Neural cell (in vitro differentiated cells): Measurements from ENCODE around the gene NCOR1. TPM values are rescaled to one million over a fixed set of nuclear protein-coding genes. Genes with fewer than 3 reads are reported as not detected.

Experiments used
- H2AFZ ChIP-seq: fragments of 200-600, 300-800 bp; sonication (generic), shearing (Covaris generic); 2 replicates; pipeline ENCODE4 v1.6.0; 2014; ENCODE audit warnings: low read depth, mild to moderate bottlenecking, antibody characterized with exemption, low read length, moderate library complexity
- H3F3A ChIP-seq: fragments of 200-600 bp; shearing (Covaris generic); 2 replicates; pipeline ENCODE4 v1.6.1; 2016; ENCODE audit warnings: mild to moderate bottlenecking, moderate library complexity, mixed read lengths, antibody characterized with exemption, low read length; ENCODE audit not compliant: insufficient read depth, poor library complexity, severe bottlenecking
- H3K27ac ChIP-seq: fragments of 200-600, 300-800 bp; sonication (generic), shearing (Covaris generic); 2 replicates; pipeline ENCODE4 v1.5.1; 2014; ENCODE audit warnings: mild to moderate bottlenecking, low read length, moderate library complexity
- H3K27me3 ChIP-seq: fragments of 300-800, 200-600 bp; sonication (generic), shearing (Covaris generic); 2 replicates; pipeline ENCODE4 v1.6.0; 2014; ENCODE audit warnings: mild to moderate bottlenecking, low read depth, low read length, moderate library complexity; ENCODE audit not compliant: insufficient read depth
- H3K36me3 ChIP-seq: fragments of 300-800, 200-600 bp; sonication (generic), shearing (Covaris generic); 2 replicates; pipeline ENCODE4 v1.5.1; 2014; ENCODE audit warnings: mild to moderate bottlenecking, antibody characterized with exemption, low read length, moderate library complexity; ENCODE audit not compliant: insufficient read depth
- H3K4me2 ChIP-seq: fragments of 300-800, 200-600 bp; sonication (generic), shearing (Covaris generic); 2 replicates; pipeline ENCODE4 v1.6.0; 2014; ENCODE audit warnings: mild to moderate bottlenecking, low read length
- H3K4me3 ChIP-seq: fragments of 300-800, 200-600 bp; sonication (generic), shearing (Covaris generic); 2 replicates; pipeline ENCODE4 v1.5.1; 2014; ENCODE audit warnings: mild to moderate bottlenecking, low read length, moderate library complexity
- H3K79me2 ChIP-seq: fragments of 200-600 bp; shearing (Covaris generic); replicated peaks from 2 replicates; pipeline ENCODE4 v1.6.0; 2014; ENCODE audit warnings: mild to moderate bottlenecking, low read length, moderate library complexity; ENCODE audit not compliant: insufficient read depth
- H3K9ac ChIP-seq: fragments of 300-800, 200-600 bp; sonication (generic), shearing (Covaris generic); 2 replicates; pipeline ENCODE4 v1.6.1; 2016; ENCODE audit warnings: mild to moderate bottlenecking, low read length, mixed read lengths
- H3K9me2 ChIP-seq: fragments of 200-600 bp; shearing (Covaris generic); 2 replicates; pipeline ENCODE4 v1.6.1; 2016; ENCODE audit warnings: mild to moderate bottlenecking, low read length, mixed read lengths; ENCODE audit not compliant: insufficient read depth
- H3K9me3 ChIP-seq: fragments of 200-600, 300-800 bp; sonication (generic), shearing (Covaris generic); 2 replicates; pipeline ENCODE4 v1.6.1; 2016; ENCODE audit warnings: mild to moderate bottlenecking, mixed run types, low read length, moderate library complexity, mixed read lengths
- H4K20me1 ChIP-seq: fragments of 200-600 bp; shearing (Covaris generic); 2 replicates; pipeline ENCODE4 v1.6.1; 2016; ENCODE audit warnings: mild to moderate bottlenecking, mixed run types; ENCODE audit not compliant: insufficient read depth
- EP300 ChIP-seq: fragments of 450-650 bp; conservative IDR thresholded peaks from 2 replicates; pipeline ENCODE4 v1.6.1; 2014; ENCODE audit warnings: antibody characterized with exemption, mild to moderate bottlenecking, moderate library complexity; ENCODE audit not compliant: poor library complexity, severe bottlenecking
- EZH2 ChIP-seq: fragments of 200-600, 300-800 bp; shearing (Covaris generic), sonication (generic); IDR thresholded peaks from 2 replicates; pipeline ENCODE4 v1.6.1; 2014; ENCODE audit warnings: antibody characterized with exemption, low read length, borderline replicate concordance, mild to moderate bottlenecking; ENCODE audit not compliant: insufficient read depth, poor library complexity, severe bottlenecking
- MXI1 ChIP-seq: fragments of 450-650 bp; conservative IDR thresholded peaks from 2 replicates; pipeline ENCODE4 v1.6.1; 2014; ENCODE audit warnings: antibody characterized with exemption, mild to moderate bottlenecking; ENCODE audit not compliant: poor library complexity, severe bottlenecking
- POLR2AphosphoS5 ChIP-seq: IDR thresholded peaks from 2 replicates; pipeline ENCODE4 v1.6.1; 2012
- RAD21 ChIP-seq: fragments of 450-650 bp; conservative IDR thresholded peaks from 2 replicates; pipeline ENCODE4 v1.6.1; 2014; ENCODE audit warnings: antibody characterized with exemption, mild to moderate bottlenecking, moderate library complexity
- SMC3 ChIP-seq: fragments of 450-650 bp; conservative IDR thresholded peaks from 2 replicates; pipeline ENCODE4 v1.6.1; 2014; ENCODE audit warnings: antibody characterized with exemption, mild to moderate bottlenecking, moderate library complexity; ENCODE audit not compliant: poor library complexity
- TAF1 ChIP-seq: IDR thresholded peaks from 2 replicates; pipeline ENCODE4 v1.6.1; 2012; ENCODE audit warnings: low read depth
- polyA plus RNA-seq: library from polyadenylated mRNA; depleted of rRNA; stranded (reverse); fragments of >200 nt; gene quantifications from 2 replicates; pipeline ENCODE4 v1.2.3, GENCODE V29; 2014
- TF ChIP-seq, protein P1 (sequence below): IDR thresholded peaks from 2 replicates; pipeline ENCODE4 v1.6.1; 2012; ENCODE audit warnings: borderline replicate concordance
- TF ChIP-seq, protein P2 (sequence below): fragments of 450-650 bp; IDR thresholded peaks from 2 replicates; pipeline ENCODE4 v1.5.1; 2014; ENCODE audit warnings: antibody characterized with exemption, mild to moderate bottlenecking, moderate library complexity; ENCODE audit not compliant: poor library complexity, severe bottlenecking

NCOR1 gene
- polyA plus RNA-seq, 1 donor from 2014 or later = 26.9 TPM

DNA sequence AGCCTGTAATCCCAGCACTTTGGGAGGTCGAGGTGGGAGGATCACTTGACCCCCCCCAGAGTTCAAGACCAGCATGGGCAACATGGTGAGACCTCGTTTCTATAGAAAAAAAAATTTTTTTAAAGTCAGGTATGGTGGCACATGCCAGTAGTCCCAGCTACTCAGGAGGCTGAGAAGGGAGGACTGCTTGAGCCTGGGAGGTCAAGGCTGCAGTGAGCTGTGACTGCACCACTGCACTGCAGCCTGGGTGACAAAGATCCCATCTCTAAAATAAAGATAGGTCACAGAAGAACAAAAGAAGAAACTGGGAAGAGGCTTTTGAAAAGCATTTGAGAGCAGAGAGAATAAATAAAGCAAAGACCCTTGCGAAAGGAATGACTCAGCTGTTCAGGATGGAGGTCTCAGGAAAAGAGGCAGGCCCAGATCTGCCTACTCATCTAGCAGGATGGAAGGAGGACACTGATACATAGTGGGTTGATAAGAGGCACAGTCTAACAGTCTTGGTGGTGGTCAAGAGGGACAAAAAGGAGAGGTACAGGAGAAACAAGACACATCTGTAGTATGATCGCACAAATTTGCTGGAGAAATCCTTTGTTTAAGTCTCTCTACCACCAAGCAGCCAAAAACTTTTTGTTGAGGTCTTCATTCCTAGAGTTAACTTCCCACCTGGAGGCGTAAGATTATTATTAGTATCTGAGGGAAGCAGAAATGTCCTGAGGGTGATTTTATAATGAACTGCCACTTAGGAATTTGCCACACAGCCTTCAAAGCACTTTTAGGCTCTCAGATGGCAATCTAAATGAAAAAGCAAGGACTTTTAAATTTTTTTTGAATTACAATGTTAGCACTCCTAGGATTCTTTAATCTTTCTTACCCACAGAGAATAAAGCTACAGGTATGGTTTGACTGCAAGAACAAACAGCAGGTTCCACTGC is 233.4 kb downstream of the NCOR1 start:
- no peak overlapping the region for H3K4me2 ChIP-seq
- H4K20me1 ChIP-seq = no peaks in the 10 kb centered on the region
- H3F3A ChIP-seq = no peaks in the 10 kb centered on the region
- no peaks in the 10 kb centered on the region for H3K27me3 ChIP-seq
- H2AFZ ChIP-seq = no peak overlapping the region
- no peak overlapping the region for H3K9ac ChIP-seq
- peaks cover 13% of the 10 kb centered on the region for H3K36me3 ChIP-seq
- no peaks in the 10 kb centered on the region for H3K9me2 ChIP-seq
- no peak overlapping the region for H3K27ac ChIP-seq
- no peaks in the 10 kb centered on the region for H3K79me2 ChIP-seq
- TF ChIP-seq, protein P1, sequence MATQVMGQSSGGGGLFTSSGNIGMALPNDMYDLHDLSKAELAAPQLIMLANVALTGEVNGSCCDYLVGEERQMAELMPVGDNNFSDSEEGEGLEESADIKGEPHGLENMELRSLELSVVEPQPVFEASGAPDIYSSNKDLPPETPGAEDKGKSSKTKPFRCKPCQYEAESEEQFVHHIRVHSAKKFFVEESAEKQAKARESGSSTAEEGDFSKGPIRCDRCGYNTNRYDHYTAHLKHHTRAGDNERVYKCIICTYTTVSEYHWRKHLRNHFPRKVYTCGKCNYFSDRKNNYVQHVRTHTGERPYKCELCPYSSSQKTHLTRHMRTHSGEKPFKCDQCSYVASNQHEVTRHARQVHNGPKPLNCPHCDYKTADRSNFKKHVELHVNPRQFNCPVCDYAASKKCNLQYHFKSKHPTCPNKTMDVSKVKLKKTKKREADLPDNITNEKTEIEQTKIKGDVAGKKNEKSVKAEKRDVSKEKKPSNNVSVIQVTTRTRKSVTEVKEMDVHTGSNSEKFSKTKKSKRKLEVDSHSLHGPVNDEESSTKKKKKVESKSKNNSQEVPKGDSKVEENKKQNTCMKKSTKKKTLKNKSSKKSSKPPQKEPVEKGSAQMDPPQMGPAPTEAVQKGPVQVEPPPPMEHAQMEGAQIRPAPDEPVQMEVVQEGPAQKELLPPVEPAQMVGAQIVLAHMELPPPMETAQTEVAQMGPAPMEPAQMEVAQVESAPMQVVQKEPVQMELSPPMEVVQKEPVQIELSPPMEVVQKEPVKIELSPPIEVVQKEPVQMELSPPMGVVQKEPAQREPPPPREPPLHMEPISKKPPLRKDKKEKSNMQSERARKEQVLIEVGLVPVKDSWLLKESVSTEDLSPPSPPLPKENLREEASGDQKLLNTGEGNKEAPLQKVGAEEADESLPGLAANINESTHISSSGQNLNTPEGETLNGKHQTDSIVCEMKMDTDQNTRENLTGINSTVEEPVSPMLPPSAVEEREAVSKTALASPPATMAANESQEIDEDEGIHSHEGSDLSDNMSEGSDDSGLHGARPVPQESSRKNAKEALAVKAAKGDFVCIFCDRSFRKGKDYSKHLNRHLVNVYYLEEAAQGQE = no peak
- TF ChIP-seq EZH2 = no peak
- no peak for TF ChIP-seq MXI1
- TF ChIP-seq SMC3 = no peak
- no peak for TF ChIP-seq RAD21
- no peak for TF ChIP-seq TAF1
- no peak for TF ChIP-seq POLR2AphosphoS5
- TF ChIP-seq, protein P2, sequence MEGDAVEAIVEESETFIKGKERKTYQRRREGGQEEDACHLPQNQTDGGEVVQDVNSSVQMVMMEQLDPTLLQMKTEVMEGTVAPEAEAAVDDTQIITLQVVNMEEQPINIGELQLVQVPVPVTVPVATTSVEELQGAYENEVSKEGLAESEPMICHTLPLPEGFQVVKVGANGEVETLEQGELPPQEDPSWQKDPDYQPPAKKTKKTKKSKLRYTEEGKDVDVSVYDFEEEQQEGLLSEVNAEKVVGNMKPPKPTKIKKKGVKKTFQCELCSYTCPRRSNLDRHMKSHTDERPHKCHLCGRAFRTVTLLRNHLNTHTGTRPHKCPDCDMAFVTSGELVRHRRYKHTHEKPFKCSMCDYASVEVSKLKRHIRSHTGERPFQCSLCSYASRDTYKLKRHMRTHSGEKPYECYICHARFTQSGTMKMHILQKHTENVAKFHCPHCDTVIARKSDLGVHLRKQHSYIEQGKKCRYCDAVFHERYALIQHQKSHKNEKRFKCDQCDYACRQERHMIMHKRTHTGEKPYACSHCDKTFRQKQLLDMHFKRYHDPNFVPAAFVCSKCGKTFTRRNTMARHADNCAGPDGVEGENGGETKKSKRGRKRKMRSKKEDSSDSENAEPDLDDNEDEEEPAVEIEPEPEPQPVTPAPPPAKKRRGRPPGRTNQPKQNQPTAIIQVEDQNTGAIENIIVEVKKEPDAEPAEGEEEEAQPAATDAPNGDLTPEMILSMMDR = no peak
- no peak for TF ChIP-seq EP300
- no peaks in the 10 kb centered on the region for H3K9me3 ChIP-seq
- no peak overlapping the region for H3K4me3 ChIP-seq

DNA sequence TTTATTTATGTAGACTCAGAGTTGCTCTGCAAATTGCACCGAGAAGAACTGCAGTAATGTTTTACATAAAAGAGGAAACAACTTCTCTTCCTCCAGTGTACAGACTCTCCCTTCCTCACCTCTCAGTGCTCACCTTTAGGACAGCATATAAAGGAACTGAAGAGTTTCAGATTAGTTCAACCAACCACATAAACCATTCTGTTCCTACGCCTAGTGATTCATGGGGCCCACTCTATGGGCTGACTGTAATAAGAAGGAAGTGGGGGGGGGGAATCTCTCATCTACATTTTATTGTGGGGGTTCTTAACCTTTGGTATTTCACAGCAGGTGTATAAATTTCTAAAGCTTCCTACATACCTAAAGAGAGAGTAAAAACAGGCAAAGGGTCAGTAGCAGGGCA is 234.1 kb downstream of the NCOR1 start:
- Histone ChIP-seq H3K36me3 (peaks cover 13% of the 10 kb centered on the region), H3K9me2 (no peaks in the 10 kb centered on the region), H3K4me3 (no peak overlapping the region), H3K27ac (no peak overlapping the region), H3F3A (no peaks in the 10 kb centered on the region), H3K79me2 (no peaks in the 10 kb centered on the region), H2AFZ (no peak overlapping the region), H4K20me1 (no peaks in the 10 kb centered on the region), H3K9ac (no peak overlapping the region), H3K4me2 (no peak overlapping the region), H3K27me3 (no peaks in the 10 kb centered on the region), H3K9me3 (no peaks in the 10 kb centered on the region)
- TF ChIP-seq, protein P1 = no peak
- no peak for TF ChIP-seq RAD21
- TF ChIP-seq POLR2AphosphoS5 = no peak
- no peak for TF ChIP-seq EZH2
- TF ChIP-seq, protein P2 = no peak
- TF ChIP-seq SMC3 = no peak
- TF ChIP-seq TAF1 = no peak
- no peak for TF ChIP-seq EP300
- no peak for TF ChIP-seq MXI1
